HS-5 (cell line): ENCODE measurements around the gene HOXB1.

ENCODE experiments used
- DNase-seq: peaks from one replicate; pipeline ENCODE4 v3.0.0-alpha.2; 2012; ENCODE audit warnings: low read depth

Gene HOXB1

DNA sequence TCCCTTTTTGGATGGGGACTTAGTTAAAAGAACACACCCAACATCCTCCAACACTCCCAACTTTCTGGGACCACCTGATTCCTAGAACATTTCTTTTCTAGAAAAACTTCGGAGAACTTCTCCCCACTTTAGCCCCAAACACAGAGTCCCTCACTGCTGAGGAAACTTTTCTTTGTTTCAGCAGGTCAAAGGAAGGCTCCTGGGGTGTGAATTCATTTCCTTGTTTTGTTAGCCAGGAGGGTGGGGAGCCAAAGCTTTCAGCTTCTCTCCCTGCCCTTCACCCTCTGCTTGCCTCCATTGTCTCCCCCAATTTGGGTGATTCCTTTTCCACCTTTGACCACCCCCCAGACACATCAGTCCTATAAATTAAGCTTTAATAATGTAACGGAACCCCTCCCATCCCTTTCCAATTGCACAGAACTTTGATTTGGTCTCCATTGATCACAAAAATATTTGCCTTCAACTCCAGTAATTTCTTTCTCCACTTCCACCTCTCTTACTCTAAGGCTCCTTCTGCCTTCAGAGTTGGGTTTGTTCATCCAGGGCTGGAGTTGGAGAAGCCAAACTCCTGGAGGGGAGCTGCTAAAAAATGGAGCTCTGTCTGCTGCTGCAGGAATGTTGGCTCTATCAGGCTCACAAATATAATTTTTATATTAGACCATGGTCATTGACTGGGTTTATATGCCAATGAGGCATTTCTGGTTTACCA is 37.0 kb upstream of the HOXB1 start:
- DNase-seq, result no peak

DNA sequence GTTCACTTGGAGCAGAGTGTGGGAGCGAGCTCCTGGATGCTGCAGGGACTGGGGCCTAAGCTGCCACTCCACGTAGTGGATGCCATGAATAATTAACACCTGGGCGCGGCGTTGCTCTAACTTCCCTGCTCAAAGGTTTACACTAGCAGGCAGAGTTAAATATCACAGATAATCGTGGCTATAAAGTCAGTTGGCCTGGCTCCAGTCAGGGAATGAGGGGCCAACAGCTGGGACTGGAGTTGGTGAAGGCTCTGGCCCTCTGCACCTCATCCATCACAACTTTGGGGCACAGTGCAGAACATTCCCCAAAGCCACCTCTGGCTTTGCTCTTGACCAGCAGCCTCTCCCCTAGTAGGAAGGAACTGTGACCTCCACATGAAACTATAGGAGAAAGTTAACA is 36.4 kb upstream of the HOXB1 start:
- no peak for DNase-seq

- no peak for DNase-seq
Observed at GRCh38 chr17:48566717-48567116, 35.9 kb upstream of the HOXB1 start.

- DNase-seq, result no peak
Observed at GRCh38 chr17:48565925-48566710, 35.3 kb upstream of the HOXB1 start.

- no peak for DNase-seq
Observed at GRCh38 chr17:48565022-48565554, 34.3 kb upstream of the HOXB1 start.

DNA sequence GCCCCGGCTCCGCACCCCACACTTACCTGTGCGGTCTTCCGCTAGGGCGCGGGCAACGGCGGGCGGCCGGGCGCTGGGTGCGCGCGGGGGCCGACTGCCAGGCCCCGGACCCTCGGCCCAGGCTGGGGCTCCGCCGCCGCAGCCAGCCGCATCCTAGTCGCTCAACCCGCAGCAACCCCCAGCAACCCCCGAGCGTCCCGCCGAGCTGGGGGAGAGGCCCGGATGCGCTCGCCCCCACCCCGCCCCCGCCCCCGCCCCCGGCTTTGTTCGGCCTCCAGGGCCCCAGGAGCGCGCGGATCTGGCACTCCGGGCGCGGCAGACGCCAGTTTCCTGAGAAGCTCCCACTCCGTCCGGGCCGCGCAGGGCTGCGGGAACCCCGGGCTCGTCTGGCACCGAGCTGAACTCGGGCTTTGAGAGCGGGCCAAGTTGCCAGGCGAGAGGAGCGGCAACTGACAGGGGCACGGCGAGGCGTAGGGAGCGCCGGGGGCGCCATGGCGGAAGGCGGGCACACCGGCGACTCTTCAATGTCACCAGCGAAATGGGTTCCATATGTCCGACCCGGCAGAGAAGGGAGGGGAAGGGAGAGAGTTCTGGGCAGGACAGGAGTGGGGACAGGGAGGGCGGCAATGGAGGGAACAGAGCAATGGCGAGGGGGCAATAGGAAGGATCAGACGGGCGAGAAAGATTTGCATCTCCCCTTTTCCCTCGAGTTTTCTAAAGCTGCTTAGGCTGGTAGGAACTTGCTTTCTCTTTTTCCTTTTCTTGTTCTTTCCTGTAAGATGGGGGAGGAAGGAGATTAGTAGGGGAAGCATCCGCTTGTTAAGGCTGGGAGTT is 33.6 kb upstream of the HOXB1 start:
- DNase-seq, result no peak

GRCh38 chr17:48563867-48564187 is 33.0 kb upstream of the HOXB1 start:
- no peak for DNase-seq

DNA sequence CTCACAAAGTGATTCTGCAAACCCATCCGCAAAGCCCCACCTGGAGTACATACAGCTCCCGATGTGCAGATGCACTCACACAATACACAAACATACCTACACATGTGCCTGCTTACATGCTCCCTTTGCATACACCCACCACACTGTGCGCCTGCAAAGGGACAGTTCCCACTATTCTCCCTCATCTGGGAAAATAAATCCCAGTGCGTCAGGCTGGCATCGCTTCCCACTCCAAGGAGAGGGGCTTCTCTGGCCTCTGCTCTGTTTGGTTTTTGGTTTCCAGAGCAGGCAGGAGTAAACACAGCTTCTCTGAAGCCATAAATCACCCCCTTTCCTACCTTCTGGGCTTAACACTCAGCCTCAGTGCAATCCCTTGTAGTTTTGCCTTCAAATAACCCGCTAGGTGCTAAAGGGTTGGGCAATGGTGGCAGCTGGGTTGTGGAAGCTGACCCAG is 32.6 kb upstream of the HOXB1 start:
- DNase-seq, result no peak

DNA sequence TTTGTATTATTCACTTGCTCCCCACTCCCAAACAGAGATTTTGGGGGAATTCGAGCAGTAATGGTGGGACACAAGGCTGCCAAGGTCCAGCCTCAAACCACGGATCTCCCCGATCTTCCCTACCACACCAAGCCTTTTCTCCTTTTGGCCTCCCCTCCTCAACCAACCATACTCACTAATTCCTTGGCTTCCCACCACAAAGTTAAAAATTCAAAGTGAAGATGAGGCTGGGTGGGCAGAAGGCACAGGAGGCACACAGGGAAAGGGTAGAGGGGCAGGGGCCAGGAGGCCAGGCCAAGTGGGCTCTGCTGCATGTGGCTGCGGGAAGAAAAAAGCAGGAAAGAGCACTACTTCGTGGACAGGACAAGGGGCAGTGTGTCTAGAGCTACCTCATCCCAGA is 32.1 kb upstream of the HOXB1 start:
- DNase-seq, result no peak

- DNase-seq, result no peak
Observed at GRCh38 chr17:48561884-48562810, 31.3 kb upstream of the HOXB1 start.

GRCh38 chr17:48559840-48560817 is 29.3 kb upstream of the HOXB1 start:
- DNase-seq, result no peak

- no peak for DNase-seq
Observed at GRCh38 chr17:48559122-48559839, 28.5 kb upstream of the HOXB1 start.

GRCh38 chr17:48558831-48559121 is 28.0 kb upstream of the HOXB1 start:
- no peak for DNase-seq

GRCh38 chr17:48558057-48558830 is 27.4 kb upstream of the HOXB1 start:
- no peak for DNase-seq

DNA sequence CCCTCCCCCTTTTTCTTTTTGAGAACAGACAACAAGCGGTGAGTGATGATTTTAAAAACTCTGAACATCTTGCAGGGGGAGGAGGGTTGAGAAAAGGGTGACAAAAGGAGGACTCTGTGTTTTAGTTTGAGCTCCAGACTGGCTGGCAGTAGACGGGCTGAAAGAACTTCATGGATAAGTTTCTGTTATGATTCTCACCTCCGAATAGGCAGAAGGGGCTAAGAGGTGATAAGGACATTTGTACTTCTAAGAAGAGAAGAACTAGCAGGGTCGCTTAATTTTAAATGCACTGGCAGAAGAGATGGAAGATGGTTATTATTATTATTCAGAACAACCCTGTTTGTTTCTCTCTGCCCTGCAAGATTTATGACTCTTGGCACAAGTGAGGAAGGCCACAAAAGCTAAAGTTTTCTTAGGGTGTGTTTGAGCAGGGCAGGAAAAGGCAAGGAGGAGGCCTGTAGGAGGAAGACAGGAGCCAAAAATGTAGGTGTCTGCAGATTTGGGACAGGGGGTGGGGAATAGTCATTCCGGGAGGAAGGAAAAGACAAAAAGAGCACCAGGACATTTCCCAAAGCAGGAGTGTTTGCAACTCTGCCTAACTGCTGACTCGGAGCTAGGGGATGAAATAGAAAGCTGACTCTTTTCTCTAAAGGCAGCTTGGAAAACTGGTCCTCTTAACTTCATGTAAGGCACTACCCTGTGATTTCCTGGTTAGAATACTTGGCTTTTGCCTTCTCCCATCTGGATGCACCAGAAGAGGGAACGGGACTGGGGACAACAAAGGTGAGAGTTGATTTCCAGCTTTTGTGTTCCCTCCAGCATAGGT is 26.0 kb upstream of the HOXB1 start:
- no peak for DNase-seq

- DNase-seq, result no peak
Observed at GRCh38 chr17:48556229-48556575, 25.4 kb upstream of the HOXB1 start.

- no peak for DNase-seq
Observed at GRCh38 chr17:48555258-48556228, 24.7 kb upstream of the HOXB1 start.
